HTR-8/SVneo (cell line): ENCODE results near the gene XKR3.
"Not testable (repeated sequence)": the region's sequence is repeated elsewhere in the genome, so short reads cannot be mapped to it uniquely, and the experiment has no call there.

Experiments used
- DNase-seq: peaks from one replicate; pipeline ENCODE4 v3.0.0; 2011; ENCODE audit warnings: low spot score, mixed read lengths; ENCODE audit not compliant: insufficient read length
- FAIRE-seq: peaks from 2 replicates; lab custom pipeline; 2011; peaks lifted over from hg19 to GRCh38; lab: Jason Lieb, UNC

Gene XKR3

DNA sequence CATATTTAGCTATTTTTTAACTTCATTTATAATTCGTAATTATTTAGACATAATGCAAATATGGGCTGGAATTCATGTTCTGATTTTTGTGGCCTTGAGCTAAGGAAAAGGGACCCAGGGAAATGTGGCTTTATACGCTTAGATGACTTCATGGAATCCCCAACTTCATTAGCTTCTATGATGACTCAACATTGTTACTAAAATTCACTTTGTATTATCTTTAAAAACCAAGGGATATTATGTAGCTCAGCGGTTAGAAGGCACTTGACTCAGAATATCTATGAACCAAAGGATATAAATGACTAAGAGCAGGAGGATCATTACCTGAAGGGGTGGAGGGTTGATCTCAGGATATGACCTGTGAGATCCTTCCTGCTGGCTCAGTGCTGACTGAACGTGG is 64.8 kb downstream of the XKR3 start:
- FAIRE-seq, DNase-seq: not testable (repeated sequence)

DNA sequence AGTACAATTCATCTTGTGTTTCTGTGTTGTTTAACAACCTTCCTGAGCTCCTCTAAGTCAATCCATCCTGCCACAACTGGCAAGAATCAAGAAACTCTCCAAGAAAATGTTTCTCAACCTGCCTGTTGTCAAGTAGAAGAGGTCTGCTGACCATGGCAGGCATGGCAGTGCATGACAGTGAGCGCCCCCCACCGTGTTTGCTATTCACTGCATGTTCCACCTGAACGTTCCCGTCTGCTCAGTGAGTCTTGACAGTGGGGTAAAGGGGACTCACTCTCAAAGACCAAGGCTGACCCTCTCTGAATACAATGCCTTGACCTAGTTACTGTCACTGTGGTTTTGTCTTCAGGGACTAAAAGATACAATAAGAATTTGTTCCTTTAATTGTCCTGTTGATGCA is 75.9 kb downstream of the XKR3 start:
- DNase-seq, FAIRE-seq: not testable (repeated sequence)

DNA sequence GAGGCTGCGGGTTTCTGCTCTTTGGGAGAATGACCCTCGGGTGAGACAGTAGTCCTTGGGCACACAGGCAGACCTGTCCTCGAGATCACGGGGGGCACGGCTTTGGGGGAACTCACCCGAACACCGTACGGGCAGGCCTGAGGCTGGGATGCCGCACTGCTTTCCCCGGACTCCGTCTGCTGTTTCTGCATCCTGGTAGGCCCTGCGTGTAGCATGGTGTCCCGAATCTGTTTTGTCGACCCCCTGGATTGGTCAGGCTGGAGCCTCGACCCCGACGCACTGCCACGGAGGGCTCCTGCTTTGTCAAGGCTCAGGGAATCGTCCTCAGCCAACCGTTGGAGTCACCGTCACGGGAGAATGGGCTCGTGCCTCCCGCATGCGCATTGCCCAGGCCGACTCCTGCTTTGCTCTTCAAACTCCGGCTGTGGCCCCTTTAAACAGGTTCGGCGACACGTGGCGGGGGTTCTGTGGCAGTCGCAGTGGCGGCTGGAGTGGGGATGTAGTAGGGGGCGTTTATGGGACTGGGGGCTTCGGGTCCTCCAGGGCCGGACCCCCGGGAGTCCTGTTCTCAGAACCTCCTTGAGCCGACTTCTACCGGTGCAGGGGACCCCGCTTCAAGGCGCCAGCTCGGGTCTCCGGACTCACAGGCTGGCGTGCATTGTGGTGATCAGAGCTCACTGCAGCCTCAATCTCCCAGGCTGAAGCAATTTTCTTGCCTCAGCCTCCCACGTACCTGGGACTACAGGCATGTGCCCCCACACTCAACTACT is 76.9 kb downstream of the XKR3 start:
- not testable (repeated sequence) for DNase-seq, FAIRE-seq

DNA sequence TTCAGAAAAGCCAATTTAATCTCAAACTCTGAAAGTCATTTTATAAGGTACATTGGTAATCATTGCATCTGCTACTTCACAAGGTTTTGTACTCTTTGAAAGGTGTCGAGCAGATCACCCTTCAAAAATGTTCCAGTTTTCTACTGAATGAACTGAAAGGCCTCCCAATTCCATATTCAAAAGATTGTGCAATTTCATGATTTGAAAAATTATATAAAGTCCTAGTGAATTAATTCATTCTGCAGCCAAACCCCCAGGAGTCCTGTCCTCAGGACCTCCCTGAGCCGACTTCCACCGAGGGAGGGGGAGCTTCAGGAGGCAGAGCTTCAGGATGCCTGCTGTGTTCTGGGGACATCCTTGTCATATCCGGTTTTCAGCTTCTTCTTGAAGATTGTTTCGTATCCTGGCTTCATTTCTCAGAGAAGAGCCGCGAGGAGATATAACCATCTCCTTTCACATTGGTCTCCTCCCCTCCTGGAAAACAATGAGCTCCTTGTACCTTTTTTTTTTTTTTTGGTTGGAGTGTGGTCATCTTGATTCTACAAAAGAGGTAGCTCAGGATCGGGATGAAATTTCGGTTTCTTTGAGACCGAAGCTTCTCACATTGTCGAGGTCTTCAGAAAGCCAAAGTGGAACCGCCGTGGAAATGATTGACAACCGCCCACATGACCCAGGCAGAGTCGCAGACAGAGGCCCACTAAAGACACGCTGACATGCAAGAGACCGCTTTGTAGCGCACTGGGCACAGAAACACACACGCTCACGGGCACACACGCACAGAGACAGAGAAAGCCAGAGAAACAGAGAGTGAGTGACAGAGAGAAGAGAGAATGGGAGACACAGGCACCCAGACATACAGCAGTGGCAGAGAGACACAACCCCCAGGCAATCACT is 77.7 kb downstream of the XKR3 start:
- not testable (repeated sequence) for DNase-seq, FAIRE-seq

DNA sequence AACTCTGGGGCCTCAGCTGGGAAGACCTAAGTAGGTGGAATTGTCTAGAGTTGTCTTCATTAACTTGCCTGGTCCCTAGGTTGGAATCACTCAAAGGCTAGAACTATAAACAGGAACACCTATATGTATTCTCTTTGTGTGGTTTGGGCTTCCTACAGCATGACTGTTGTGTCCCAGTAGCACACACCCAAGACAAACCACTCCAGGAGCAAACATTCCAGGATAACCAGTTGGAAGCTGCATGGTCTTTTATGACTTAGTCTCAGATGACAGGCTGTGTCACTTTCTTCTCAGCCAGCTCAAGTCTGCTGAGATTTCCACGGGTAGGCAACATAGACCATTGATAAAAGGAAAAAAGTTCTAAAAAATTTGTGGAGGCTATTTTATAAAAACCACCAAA is 90.9 kb downstream of the XKR3 start:
- not testable (repeated sequence) for DNase-seq, FAIRE-seq
